ENCODE results near the gene TMC7. TPM values are rescaled to one million over a fixed set of nuclear protein-coding genes. Genes with fewer than 3 reads are reported as not detected.
A peak's percentile ranks its signal among the peaks of the same experiment; 100 is the strongest.

TMC7 gene
- total RNA-seq, 2 donors from 2014 or later, result 1.2 to 1.6 TPM

DNA sequence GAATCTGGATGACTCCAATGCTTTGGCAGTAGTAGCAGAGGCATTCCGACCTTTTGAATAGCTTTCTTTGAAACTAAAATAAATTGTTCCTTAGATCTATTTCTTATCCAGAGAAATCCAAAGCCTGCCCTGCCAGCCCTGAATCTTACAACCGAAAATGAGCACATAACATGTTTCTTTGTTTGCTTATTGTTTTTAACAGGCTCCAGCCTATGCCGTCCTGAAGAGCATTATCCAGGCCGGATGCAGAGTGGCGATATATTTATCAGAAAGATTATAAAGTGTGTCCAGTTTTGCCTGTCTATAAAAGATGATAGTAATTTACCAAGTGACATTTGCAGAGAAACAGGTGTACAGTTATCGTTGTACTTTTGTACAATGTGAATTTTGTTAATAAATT lies 94.1 kb downstream of the TMC7 start:
- DNase-seq (ENCODE audit: low spot score), result no peak
- intact Hi-C loops (cut with DNase I), result no loop called here

DNA sequence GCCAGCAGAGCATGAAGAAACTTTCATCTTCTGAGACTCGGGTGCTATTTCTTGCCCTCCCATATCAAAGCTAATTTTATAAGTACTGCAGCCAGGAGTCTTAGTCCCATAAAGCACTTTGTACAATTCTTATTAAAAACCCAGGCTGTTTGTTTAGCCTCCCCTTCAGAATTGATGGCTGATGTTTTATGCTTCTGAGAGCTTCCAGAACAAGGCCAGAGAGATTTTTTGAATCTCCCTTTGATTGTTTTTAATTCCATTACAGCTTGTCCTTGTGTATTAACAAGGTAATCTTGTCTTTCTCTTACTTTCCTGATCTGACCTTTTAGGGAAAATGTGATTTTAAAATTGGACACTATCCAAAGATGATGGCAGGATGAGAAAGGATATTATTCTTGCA lies 99.9 kb downstream of the TMC7 start:
- intact Hi-C loops (cut with DNase I), result no loop called here
- DNase-seq (ENCODE audit: low spot score), result no peak

DNA sequence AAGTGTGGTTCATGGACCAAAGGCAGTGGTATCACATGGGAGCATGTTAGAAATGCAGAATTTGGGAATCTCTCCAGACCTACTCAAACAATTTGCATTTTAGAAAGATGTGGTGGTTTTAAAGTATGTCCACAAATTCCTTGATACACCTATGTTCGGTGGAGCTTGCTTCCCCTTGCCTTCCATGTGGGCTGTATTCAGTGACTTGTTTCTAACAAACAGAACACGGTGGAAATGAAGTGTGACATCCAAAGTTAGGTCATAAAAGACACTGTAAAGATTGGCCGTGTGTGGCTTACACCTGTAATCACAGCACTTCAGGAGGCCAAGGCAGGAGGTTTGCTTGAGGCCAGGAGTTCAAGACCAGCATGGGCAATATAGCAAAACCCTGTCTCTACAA lies 100.4 kb downstream of the TMC7 start:
- intact Hi-C loops (cut with DNase I), result no loop called here
- DNase-seq (ENCODE audit: low spot score), result no peak

DNA sequence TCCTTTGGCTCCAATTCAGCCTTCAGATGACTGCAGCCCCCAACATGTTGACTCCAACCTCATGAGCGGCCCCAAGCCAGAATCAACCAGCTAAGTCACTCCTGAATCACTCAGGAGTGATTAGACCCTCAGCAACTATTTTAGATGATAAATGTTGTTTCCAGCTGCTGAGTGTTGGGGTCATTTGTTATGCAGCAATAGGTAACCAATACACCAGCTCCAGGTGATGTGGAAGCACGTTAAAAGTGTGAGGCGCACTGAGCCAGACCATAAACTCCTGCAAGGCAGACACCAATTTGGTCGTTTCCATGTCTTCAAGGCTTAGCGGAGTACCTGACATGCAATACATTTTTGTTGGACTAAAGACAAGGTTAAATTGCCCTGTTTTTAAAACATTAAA lies 101.1 kb downstream of the TMC7 start:
- DNase-seq (ENCODE audit: low spot score), result no peak
- intact Hi-C loops (cut with DNase I), result no loop called here

DNA sequence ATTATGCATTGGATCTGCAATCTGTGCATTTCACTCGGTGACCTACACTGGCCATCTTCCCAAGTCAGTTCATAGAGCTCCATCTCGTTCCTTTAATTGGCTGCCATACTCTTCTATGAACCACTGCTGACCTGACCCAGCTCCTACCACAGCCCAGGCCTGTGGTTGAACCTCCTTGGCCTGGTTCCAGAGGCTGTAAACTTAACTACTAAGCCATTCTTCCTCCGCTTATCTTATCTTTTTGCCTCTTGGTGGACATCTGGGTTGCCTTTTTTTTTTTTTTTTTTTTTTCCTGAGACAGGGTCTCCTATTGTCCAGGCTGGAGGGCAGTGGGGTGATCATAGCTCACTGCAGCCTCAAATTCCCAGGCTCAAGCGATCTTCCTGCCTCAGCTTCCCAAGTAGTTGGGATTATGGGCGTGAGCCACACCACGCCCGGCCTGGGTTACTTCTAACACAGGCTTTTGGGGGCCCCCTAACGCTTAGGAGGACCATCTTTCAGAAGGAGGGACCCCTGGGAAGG lies 102.0 kb downstream of the TMC7 start:
- DNase-seq (ENCODE audit: low spot score), result no peak
- intact Hi-C loops (cut with DNase I), result loop anchor here (2.0 kb wide), 1 partner anchor 289 kb away; no protein-coding TSS in a partner anchor

DNA sequence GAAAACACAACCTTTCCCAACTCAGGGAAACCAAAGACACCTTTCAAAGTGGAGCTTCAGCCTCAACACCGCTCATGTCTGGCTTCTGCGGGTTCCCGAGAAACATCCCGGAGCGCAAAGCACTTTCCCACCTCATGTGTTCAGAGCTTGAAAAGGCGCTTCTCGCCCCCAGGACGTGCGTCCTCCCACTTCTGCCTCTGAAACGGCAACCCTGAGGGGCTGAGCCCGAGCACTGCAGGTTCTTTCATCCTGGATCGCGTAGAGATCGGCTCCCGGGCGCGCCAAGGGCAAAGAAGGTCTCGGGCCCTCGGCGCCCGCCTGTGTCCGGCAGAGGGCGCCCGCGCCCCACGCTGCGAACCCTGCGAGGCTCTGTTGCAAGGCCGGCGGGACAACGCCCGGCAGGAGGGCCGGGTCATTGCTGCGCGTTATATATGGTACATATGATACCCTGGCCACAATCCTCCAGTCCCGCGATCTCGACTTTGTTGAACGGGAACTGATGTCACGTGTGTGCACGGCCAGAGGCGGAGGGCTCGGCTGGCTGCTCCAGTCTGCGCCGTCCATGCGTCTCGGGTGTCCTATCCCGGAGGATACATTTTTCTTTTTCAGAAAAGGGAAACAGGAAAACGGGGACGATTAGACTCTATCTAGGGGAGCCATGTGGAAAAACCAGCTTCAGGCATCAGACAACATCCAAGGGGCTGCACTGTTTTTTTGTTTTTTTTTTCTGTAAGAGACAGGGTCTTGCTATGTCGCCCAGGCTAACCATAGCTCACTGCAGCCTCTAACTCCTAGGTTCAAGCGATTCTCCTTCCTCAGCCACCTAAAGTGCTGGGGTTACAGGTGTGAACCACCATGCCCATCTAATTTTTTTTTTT lies 102.8 kb downstream of the TMC7 start:
- peak; percentile 96 for DNase-seq (ENCODE audit: low spot score)

DNA sequence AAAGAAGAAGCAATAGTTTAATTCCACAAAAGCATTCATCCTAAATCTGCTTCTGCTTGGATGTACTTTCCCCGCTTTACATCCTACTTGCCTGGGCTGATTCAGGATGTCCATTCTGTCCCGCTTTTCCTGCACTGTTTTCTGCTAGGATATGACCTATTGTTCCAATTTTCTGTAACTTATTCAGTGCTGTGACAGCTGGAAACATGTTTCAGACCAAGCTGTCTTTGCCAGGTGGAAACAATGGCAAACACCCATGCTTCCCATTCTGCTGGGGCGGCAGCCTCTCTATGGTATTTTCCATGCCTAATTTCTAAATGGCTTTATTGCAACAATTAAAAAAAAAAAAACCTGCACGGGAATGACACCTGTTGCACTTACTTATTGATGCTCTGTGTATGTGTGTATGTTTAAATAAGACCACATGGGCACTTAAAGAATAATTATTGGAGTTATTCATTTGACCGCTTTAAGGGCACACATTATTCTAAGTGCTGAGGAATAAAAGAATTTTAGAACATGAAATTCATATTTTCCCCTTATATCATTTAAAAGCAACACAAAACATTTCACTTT lies 104.7 kb downstream of the TMC7 start:
- intact Hi-C loops (cut with DNase I), result no loop called here
- DNase-seq (ENCODE audit: low spot score), result no peak

More for the DNA sequence above, 102.8 kb downstream of the TMC7 start:
- intact Hi-C loops (cut with DNase I), result loop anchor here (2.0 kb wide), 1 partner anchor 288 kb away; no protein-coding TSS in a partner anchor

DNA sequence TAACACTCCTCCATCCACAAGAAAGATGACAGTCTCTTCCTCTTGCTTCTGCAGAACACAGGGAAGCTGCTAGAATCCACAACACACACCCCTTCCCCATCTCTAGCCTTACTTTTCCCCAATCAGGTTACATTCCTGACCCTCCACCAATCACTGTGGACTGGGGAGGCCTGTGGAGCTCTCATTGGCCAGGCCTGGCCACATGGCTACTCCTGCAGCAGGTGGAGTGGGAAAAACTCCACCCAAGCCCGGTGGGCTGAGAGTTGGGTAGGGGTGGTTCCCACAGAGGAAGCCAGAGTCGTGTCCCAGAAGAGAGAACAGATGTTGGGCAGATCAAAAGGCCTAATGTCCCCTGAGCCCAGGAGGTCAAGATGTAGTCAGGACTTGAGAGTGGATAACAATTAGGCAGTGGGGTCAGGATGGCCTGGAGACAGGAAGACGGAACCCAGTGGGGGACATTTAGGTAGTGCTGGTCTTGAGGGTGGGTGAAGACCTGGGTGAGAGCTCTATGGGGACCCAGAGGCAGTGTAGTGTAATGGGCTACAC lies 105.7 kb downstream of the TMC7 start:
- DNase-seq (ENCODE audit: low spot score), result no peak
- intact Hi-C loops (cut with DNase I), result no loop called here

DNA sequence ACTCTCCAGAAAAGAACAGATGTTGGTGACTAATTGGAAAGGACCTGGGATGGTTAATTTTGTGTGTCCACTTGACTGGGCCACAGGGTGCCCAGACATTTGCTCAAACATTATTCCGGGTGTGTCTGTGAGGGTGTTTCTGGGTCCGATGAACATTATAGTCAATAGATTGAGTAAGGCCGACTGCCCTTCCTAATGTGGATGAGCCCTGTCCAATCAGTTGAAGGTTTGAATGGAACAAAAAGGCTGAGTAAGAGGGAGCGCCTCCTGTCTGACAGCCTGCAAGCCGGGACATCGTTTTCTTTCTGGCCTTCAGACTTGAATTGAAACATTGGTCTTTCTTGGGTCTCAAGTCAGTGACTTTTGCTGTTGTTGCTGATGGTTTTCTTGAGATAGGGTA lies 107.2 kb downstream of the TMC7 start:
- intact Hi-C loops (cut with DNase I), result loop anchor here in 1 of 2 donors (10.0 kb wide), 1 partner anchor 74 kb away; the partner anchor contains the start of gene SYT17

DNA sequence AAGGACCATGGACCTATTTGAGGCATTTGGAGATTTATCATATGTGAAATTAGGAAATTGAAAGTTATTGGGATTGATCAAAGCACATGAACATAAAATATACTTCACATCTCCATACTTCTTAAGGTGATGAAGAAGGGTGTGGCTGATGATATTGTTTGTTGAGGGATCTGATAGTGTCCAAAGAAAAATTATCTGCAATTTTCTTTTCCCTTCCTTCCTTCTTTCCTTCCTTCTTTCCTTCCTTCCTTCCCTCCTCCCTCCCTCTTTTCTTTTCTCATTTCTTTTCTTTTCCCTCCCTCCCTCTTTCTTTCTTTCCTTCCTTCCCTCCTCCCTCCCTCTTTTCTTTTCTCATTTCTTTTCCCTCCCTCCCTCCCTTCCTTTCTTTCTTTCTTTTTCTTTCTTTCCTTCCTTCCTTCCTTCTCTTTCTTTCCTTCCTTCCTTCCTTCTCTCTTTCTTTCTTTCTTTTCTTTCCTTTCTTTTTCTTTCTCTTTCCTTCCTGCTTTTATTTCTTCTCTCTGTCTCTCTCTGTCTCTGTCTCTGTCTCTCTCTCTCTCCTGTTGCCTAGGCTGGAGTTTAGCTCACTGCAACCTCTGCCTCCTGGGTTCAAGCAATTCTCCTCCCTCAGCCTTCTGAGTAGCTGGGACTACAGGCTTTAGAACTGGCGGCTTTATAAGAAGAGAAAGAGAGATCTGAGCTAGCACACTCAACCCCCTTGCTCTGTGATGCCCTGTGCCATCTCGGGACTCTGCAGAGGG lies 109.1 kb downstream of the TMC7 start:
- intact Hi-C loops (cut with DNase I), result loop anchor here in 1 of 2 donors (10.0 kb wide), 1 partner anchor 72 kb away; the partner anchor contains the start of gene SYT17
- no peak for DNase-seq (ENCODE audit: low spot score)

More for the DNA sequence above, 107.2 kb downstream of the TMC7 start:
- DNase-seq (ENCODE audit: low spot score), result no peak

DNA sequence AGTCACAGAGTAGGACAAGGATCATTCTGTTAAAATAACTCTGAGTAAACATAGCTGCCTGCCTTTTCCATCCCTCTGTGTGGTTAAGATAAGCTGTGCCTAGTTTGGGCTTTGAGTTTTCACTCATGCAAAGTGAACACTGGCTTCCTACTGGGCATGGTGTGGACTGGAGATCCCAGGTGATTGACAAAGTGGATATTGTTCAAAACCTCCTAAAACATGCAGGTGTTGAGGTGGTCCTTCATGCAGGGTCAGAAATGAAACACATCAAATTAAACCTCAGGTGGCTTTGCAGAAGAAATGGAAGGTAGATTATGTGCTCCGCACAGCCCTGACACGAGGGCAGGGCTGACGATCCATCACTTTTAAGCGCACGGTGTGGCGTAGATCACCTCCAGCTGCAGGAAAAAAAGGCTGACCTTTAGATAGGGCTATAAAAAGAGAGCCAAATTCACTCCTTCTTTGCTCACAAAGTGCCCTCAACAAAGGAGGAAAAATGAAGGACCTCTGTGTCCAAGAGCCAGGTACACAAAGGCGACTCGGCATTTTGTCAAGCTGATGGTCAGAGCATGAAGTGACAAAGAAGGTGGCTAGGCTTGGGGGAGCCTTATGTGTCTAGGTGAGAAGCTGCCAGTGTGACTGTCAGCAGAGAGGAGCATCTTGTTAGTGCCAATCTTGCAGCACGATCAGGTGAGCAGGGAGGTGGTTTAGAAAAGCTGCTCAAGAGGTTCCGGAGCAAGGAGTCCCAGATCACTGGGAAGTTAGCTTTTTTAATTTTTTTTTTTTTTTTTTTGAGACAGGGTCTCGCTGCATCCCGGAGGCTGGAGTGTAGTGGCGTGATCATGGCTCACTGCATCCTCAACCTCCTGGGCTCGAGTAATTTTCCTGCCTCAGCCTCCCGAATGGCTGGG lies 110.2 kb downstream of the TMC7 start:
- intact Hi-C loops (cut with DNase I), result loop anchor here in 1 of 2 donors (10.0 kb wide), 1 partner anchor 71 kb away; the partner anchor contains the start of gene SYT17

DNA sequence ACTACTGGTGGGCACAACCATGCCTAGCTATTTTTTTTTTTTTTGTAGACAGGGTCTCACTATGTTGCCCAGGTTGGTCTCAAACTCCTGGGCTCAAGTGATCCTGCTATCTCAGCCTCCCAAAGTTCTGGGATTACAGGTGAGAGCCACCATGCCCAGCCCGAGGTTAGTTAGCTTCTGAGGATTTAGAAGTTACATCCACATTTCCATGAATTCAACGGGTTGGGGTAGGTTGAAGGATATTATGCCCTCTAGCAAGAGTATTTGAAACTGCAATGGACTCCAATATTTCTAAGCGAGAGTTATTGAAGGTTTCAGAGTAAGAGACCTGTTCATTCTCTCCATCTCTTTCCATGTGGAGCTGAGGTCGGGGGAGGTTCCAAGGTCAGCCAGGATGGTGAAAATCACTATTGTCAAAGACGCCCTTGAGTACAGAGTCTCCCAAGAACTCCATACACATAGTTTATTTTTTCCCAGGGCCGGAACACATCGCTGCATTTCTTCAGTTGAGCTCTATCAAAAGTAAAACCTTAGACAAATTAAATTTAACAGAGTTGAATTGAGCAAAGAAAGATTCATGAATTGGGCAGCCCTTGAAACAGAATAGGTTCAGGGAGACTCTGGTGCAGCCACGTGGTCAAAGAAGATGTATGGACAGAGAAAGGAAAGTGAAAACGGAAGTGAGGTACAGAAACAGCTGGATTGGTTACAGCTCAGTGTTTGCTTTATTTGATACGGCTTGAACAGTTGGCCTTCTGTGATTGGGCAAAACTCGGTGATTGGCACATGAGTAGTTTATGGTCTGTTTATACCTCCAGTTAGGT lies 111.0 kb downstream of the TMC7 start:
- DNase-seq (ENCODE audit: low spot score), result no peak
- intact Hi-C loops (cut with DNase I), result loop anchor here in 1 of 2 donors (10.0 kb wide), 1 partner anchor 70 kb away; the partner anchor contains the start of gene SYT17

More for the DNA sequence above, 110.2 kb downstream of the TMC7 start:
- no peak for DNase-seq (ENCODE audit: low spot score)

DNA sequence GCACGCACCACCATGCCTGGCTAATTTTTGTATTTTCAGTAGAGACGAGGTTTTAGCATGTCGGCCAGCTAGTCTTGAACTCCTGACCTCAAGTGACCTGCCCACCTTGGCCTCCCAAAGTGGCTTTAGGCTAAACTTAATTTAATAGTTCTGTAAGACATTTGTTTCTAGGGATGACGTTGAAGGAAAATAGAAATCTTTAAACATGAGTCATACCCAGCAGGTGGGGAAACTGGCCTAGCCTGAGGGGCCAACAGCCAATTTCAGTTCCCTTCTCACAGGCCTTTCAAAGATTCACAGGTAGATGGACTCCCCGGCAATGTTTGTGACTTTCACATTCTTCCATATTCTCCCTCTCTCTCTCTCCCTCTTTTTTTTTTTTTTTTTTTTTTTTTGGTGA lies 111.9 kb downstream of the TMC7 start:
- DNase-seq (ENCODE audit: low spot score), result no peak
- intact Hi-C loops (cut with DNase I), result loop anchor here in 1 of 2 donors (10.0 kb wide), 1 partner anchor 69 kb away; the partner anchor contains the start of gene SYT17

DNA sequence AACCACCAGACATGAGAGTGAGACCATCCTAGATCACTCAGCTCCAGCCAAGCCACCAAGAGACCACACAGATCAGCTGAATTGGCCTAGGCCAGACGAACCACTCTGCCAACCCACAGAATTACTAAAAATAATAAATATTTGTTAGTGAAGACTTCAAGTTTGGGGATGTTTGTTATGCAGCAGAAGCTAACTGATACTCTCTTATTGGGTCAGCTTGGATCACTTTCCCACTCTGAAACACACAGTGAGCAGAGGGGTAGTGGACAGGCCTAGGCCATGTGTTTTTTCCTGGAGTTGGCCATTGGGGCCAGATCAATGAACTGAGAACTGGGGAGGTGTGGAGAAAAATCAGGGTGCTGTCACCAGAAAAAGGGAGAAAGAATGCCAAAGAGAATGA lies 114.4 kb downstream of the TMC7 start:
- intact Hi-C loops (cut with DNase I), result loop anchor here in 1 of 2 donors (10.0 kb wide), 1 partner anchor 67 kb away; the partner anchor contains the start of gene SYT17

DNA sequence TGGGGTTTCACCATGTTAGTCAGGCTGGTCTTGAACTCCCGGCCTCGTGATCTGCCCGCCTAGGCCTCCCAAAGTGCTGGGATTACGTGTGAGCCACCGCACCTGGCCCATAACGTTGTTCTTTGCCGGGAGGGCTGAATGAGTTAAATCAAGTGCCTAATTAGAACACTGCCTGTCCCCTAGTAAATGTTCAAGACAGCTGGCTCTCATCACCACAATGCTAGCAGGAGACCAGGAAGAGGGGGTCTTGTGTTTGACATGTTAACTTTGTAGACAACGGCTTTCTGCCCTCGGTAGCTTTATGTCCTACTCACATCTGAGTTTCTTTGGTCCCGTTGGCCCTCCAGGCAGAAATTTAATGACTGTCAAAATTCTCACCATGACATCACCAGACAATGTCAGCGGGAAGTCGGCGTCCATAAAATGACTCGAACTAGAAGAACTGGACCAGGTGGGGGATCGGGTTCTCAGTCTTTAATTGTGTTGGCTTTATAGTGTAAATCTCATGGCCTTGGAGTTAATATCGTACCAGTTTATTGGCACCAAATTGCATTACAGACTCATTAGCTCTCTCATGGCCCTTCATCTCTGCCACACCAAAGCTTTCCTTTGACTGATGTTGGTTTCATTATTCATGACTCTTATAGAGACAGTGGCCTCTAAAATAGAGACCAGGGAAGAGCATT lies 118.6 kb downstream of the TMC7 start:
- DNase-seq (ENCODE audit: low spot score), result no peak
- intact Hi-C loops (cut with DNase I), result no loop called here

More for the DNA sequence above, 114.4 kb downstream of the TMC7 start:
- DNase-seq (ENCODE audit: low spot score), result no peak

DNA sequence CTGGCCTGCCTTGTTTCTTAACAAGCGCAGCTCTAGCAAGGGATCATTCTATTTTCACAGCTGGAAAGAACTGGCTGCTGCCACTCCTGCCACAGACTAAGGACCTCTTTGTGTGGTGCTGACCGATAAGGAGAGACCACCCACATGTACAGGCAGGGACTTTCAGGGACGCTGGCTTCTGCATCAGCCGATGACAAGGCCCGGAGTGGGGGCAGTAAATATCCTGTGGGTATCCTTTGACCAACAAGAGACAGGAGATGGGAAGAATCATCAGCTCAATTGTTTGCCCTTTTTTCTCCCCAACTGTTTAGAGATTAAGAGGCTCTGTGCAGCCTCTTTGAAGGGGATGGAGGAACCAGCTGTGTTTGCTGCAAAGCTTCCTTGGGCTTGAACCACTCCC lies 120.9 kb downstream of the TMC7 start:
- DNase-seq (ENCODE audit: low spot score), result no peak

DNA sequence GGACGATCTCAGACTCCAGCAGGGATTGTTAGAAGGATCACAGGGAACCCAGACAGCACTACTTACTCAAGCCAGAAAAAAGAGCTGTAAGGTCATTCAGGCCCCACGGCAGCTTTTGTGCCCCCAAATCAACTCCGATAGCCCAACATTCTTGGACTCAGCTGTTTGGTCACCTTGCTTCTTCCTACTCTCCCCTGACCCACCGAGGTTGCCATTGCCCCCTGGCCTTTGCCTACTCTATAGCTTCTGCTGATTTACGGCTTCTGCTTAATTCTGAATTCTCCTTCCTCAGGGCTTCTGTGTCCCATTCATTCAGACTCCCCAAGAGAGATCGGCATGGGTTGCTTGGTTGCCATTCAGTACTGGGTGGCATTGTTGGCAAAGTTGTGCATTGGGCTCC lies 121.4 kb downstream of the TMC7 start:
- DNase-seq (ENCODE audit: low spot score), result no peak
- intact Hi-C loops (cut with DNase I), result no loop called here

More for the DNA sequence above, 120.9 kb downstream of the TMC7 start:
- intact Hi-C loops (cut with DNase I), result no loop called here
